CD4-positive, alpha-beta T cell treated with Interleukin-17A for 4 hours (primary cell): Measurements from ENCODE around the gene SPRR2B.
"Not testable (repeated sequence)": the region's sequence is repeated elsewhere in the genome, so short reads cannot be mapped to it uniquely, and the experiment has no call there.

Experiments
- DNase-seq: peaks from one replicate; pipeline ENCODE4 v3.0.0-alpha.2; 2020; ENCODE audit warnings: mixed read lengths

SPRR2B gene

GRCh38 chr1:153071511-153071910 is at the start of gene SPRR2B:
Gene SPRR2B, minus strand, starts transcription at chr1:153071611. Its CDS starts 772 bp downstream, at chr1:153070839.
- no peak for DNase-seq

- no peak for DNase-seq
Measured at GRCh38 chr1:153120945-153121344, 49.5 kb upstream of the SPRR2B start.

GRCh38 chr1:153119491-153119971 is 48.1 kb upstream of the SPRR2B start:
- DNase-seq = no peak

- not testable (repeated sequence) for DNase-seq
Measured at GRCh38 chr1:153115264-153115663, 43.9 kb upstream of the SPRR2B start.

- no peak for DNase-seq
Measured at GRCh38 chr1:153113416-153113815, 42.0 kb upstream of the SPRR2B start, which contains the start of gene SPRR2F. Gene SPRR2F, minus strand, starts transcription at chr1:153113516. Its CDS starts 783 bp downstream, at chr1:153112733.

GRCh38 chr1:153112454-153112853 is 41.0 kb upstream of the SPRR2B start:
- DNase-seq = not testable (repeated sequence)

- DNase-seq = no peak
Measured at GRCh38 chr1:153100245-153100644, 28.8 kb upstream of the SPRR2B start.

- no peak for DNase-seq
Measured at GRCh38 chr1:153099461-153100045, 28.1 kb upstream of the SPRR2B start.

GRCh38 chr1:153095764-153096163 is 24.4 kb upstream of the SPRR2B start:
- DNase-seq = no peak

- DNase-seq = no peak
Measured at GRCh38 chr1:153094426-153094825, 23.0 kb upstream of the SPRR2B start, which contains the start of gene SPRR2E. Gene SPRR2E, minus strand, starts transcription at chr1:153094526. Its CDS starts 775 bp downstream, at chr1:153093751.

- DNase-seq = no peak
Measured at GRCh38 chr1:153087652-153088051, 16.2 kb upstream of the SPRR2B start.

- no peak for DNase-seq
Measured at GRCh38 chr1:153081736-153082135, 10.3 kb upstream of the SPRR2B start.

- no peak for DNase-seq
Measured at GRCh38 chr1:153072806-153073726, 1.7 kb upstream of the SPRR2B start.

GRCh38 chr1:153070243-153070642 is 1.2 kb downstream of the SPRR2B start:
- DNase-seq = no peak

- no peak for DNase-seq
Measured at GRCh38 chr1:153058826-153059784, 12.3 kb downstream of the SPRR2B start.

- no peak for DNase-seq
Measured at GRCh38 chr1:153058154-153058553, 13.3 kb downstream of the SPRR2B start.

GRCh38 chr1:153057375-153057774 is 14.0 kb downstream of the SPRR2B start, which contains the start of gene SPRR2A:
Gene SPRR2A, minus strand, starts transcription at chr1:153057512. Its CDS starts 777 bp downstream, at chr1:153056735.
- no peak for DNase-seq

- DNase-seq = not testable (repeated sequence)
Measured at GRCh38 chr1:153056111-153056510, 15.3 kb downstream of the SPRR2B start.

GRCh38 chr1:153049211-153049610 is 22.2 kb downstream of the SPRR2B start:
- DNase-seq = no peak

GRCh38 chr1:153040950-153041631 is 30.3 kb downstream of the SPRR2B start, which contains the start of gene SPRR2D:
Gene SPRR2D, minus strand, starts transcription at chr1:153041120. Its CDS starts 774 bp downstream, at chr1:153040346.
- DNase-seq = no peak

GRCh38 chr1:153035211-153035610 is 36.2 kb downstream of the SPRR2B start:
- DNase-seq = no peak
